ENCODE data around the gene RRAGD.

RRAGD gene

GRCh38 chr6:89368999-89369398, 43.1 kb downstream of the RRAGD start:
- FAIRE-seq = no peak
- no peak for TF ChIP-seq TAF1 (IDR thresholded peaks at IDR 0.05; ENCODE audit: borderline replicate concordance, low read depth, low read length)
- TF ChIP-seq POLR2AphosphoS5 (IDR thresholded peaks at IDR 0.05; ENCODE audit: low read depth, low read length) = no peak
- TF ChIP-seq POLR2A (IDR thresholded peaks at IDR 0.05; ENCODE audit: low read depth, low read length) = no peak
- DNase-seq (ENCODE audit: insufficient read length) = no peak

GRCh38 chr6:89368107-89368506, 44.0 kb downstream of the RRAGD start:
- DNase-seq (ENCODE audit: insufficient read length) = no peak
- peak; percentile 83 for FAIRE-seq
- TF ChIP-seq TAF1 (IDR thresholded peaks at IDR 0.05; ENCODE audit: borderline replicate concordance, low read depth, low read length) = no peak
- TF ChIP-seq POLR2A (IDR thresholded peaks at IDR 0.05; ENCODE audit: low read depth, low read length) = no peak
- TF ChIP-seq POLR2AphosphoS5 (IDR thresholded peaks at IDR 0.05; ENCODE audit: low read depth, low read length) = no peak

GRCh38 chr6:89364586-89364985, 47.5 kb downstream of the RRAGD start:
- DNase-seq (ENCODE audit: insufficient read length) = no peak
- TF ChIP-seq POLR2A (IDR thresholded peaks at IDR 0.05; ENCODE audit: low read depth, low read length) (no peak), POLR2AphosphoS5 (IDR thresholded peaks at IDR 0.05; ENCODE audit: low read depth, low read length) (no peak)
- FAIRE-seq = no peak

- FAIRE-seq (peak; percentile 75), DNase-seq (ENCODE audit: insufficient read length) (no peak)
- TF ChIP-seq TAF1 (IDR thresholded peaks at IDR 0.05; ENCODE audit: borderline replicate concordance, low read depth, low read length) (no peak), POLR2AphosphoS5 (IDR thresholded peaks at IDR 0.05; ENCODE audit: low read depth, low read length) (no peak), POLR2A (IDR thresholded peaks at IDR 0.05; ENCODE audit: low read depth, low read length) (no peak)
These were observed 50.9 kb downstream of the RRAGD start for GRCh38 chr6:89361171-89361570.

- TF ChIP-seq POLR2AphosphoS5 (IDR thresholded peaks at IDR 0.05; ENCODE audit: low read depth, low read length) (no peak), TAF1 (IDR thresholded peaks at IDR 0.05; ENCODE audit: borderline replicate concordance, low read depth, low read length) (no peak), POLR2A (IDR thresholded peaks at IDR 0.05; ENCODE audit: low read depth, low read length) (no peak)
- DNase-seq (ENCODE audit: insufficient read length) (no peak), FAIRE-seq (peak; percentile 89)
These were observed 51.6 kb downstream of the RRAGD start for GRCh38 chr6:89360415-89360999.

GRCh38 chr6:89359561-89359960, 52.5 kb downstream of the RRAGD start:
- TF ChIP-seq TAF1 (IDR thresholded peaks at IDR 0.05; ENCODE audit: borderline replicate concordance, low read depth, low read length) (no peak), POLR2A (IDR thresholded peaks at IDR 0.05; ENCODE audit: low read depth, low read length) (no peak), POLR2AphosphoS5 (IDR thresholded peaks at IDR 0.05; ENCODE audit: low read depth, low read length) (no peak)
- DNase-seq (ENCODE audit: insufficient read length) = no peak
- no peak for FAIRE-seq

- FAIRE-seq (peak; percentile 93), DNase-seq (ENCODE audit: insufficient read length) (no peak)
- TF ChIP-seq POLR2A (IDR thresholded peaks at IDR 0.05; ENCODE audit: low read depth, low read length) = peak; percentile 51; the same call in 1 of the 2 replicates
- no peak for TF ChIP-seq TAF1 (IDR thresholded peaks at IDR 0.05; ENCODE audit: borderline replicate concordance, low read depth, low read length)
- peak; percentile 77 for TF ChIP-seq POLR2AphosphoS5 (IDR thresholded peaks at IDR 0.05; ENCODE audit: low read depth, low read length)
These were observed 54.7 kb downstream of the RRAGD start for GRCh38 chr6:89357390-89357789.

- DNase-seq (ENCODE audit: insufficient read length) (no peak), FAIRE-seq (peak; percentile 40)
- TF ChIP-seq TAF1 (IDR thresholded peaks at IDR 0.05; ENCODE audit: borderline replicate concordance, low read depth, low read length) = no peak
- no peak for TF ChIP-seq POLR2AphosphoS5 (IDR thresholded peaks at IDR 0.05; ENCODE audit: low read depth, low read length)
- no peak for TF ChIP-seq POLR2A (IDR thresholded peaks at IDR 0.05; ENCODE audit: low read depth, low read length)
These were observed 55.4 kb downstream of the RRAGD start for GRCh38 chr6:89356642-89357170.

- TF ChIP-seq POLR2A (IDR thresholded peaks at IDR 0.05; ENCODE audit: low read depth, low read length) (no peak), TAF1 (IDR thresholded peaks at IDR 0.05; ENCODE audit: borderline replicate concordance, low read depth, low read length) (no peak), POLR2AphosphoS5 (IDR thresholded peaks at IDR 0.05; ENCODE audit: low read depth, low read length) (no peak)
- peak; percentile 17 for FAIRE-seq
- DNase-seq (ENCODE audit: insufficient read length) = no peak
These were observed 56.4 kb downstream of the RRAGD start for GRCh38 chr6:89355511-89356194.

- FAIRE-seq (peak; percentile 81), DNase-seq (ENCODE audit: insufficient read length) (no peak)
- 0 out of 2 replicates have a peak, but pooled peaks have one; percentile 27 for TF ChIP-seq POLR2A (IDR thresholded peaks at IDR 0.05; ENCODE audit: low read depth, low read length)
- no peak for TF ChIP-seq TAF1 (IDR thresholded peaks at IDR 0.05; ENCODE audit: borderline replicate concordance, low read depth, low read length)
- TF ChIP-seq POLR2AphosphoS5 (IDR thresholded peaks at IDR 0.05; ENCODE audit: low read depth, low read length) = no peak
These were observed 58.2 kb downstream of the RRAGD start for GRCh38 chr6:89353702-89354392.

GRCh38 chr6:89353118-89353556, 58.9 kb downstream of the RRAGD start:
- DNase-seq (ENCODE audit: insufficient read length) = no peak
- TF ChIP-seq TAF1 (IDR thresholded peaks at IDR 0.05; ENCODE audit: borderline replicate concordance, low read depth, low read length) (no peak), POLR2AphosphoS5 (IDR thresholded peaks at IDR 0.05; ENCODE audit: low read depth, low read length) (no peak), POLR2A (IDR thresholded peaks at IDR 0.05; ENCODE audit: low read depth, low read length) (no peak)

More at GRCh38 chr6:89353118-89353556, 58.9 kb downstream of the RRAGD start:
- no peak for FAIRE-seq

Data from GM12892 (cell line).